WTC11 (cell line): ENCODE data around the gene DCUN1D1. TPM values are rescaled to one million over a fixed set of nuclear protein-coding genes. Genes with fewer than 3 reads are reported as not detected.

Experiments used
- ATAC-seq: fragments of 200-7000 bp; cut with Tn5 transposase; 2 replicates; pipeline ENCODE4 v1.10.0; 2021; ENCODE audit warnings: mild to moderate bottlenecking, moderate library complexity
- CTCF ChIA-PET: fragments of 300-600 bp; sonication (Branson Sonifier 250); formaldehyde crosslinking; loops from one replicate; lab custom pipeline; 2021; ENCODE audit warnings: antibody characterized with exemption; lab: Charles Lee
- POLR2A ChIA-PET: fragments of 350-600 bp; sonication (Branson Sonifier 250); formaldehyde crosslinking; loops from one replicate; lab custom pipeline; 2021; ENCODE audit warnings: antibody characterized with exemption; lab: Charles Lee
- DNase-seq: peaks from one replicate; pipeline ENCODE4 v3.0.0; 2021; ENCODE audit warnings: low spot score
- H3K27ac Mint-ChIP-seq: 2 replicates; pipeline ENCODE4 v1.8.0; 2021; ENCODE audit warnings: mixed read lengths
- H3K27me3 Mint-ChIP-seq: 2 replicates; pipeline ENCODE4 v1.8.0; 2021; ENCODE audit warnings: low read depth, mild to moderate bottlenecking, moderate library complexity, mixed read lengths
- H3K36me3 Mint-ChIP-seq: 2 replicates; pipeline ENCODE4 v1.8.0; 2021; ENCODE audit warnings: mixed read lengths
- H3K4me1 Mint-ChIP-seq: 2 replicates; pipeline ENCODE4 v1.8.0; 2022; ENCODE audit warnings: mixed read lengths
- H3K4me3 Mint-ChIP-seq: 2 replicates; pipeline ENCODE4 v1.8.0; 2021; ENCODE audit warnings: mild to moderate bottlenecking, moderate library complexity, mixed read lengths
- H3K9me3 Mint-ChIP-seq: 2 replicates; pipeline ENCODE4 v1.8.0; 2021; ENCODE audit warnings: mixed read lengths
- ETV6 ChIP-seq: sonication (generic); formaldehyde crosslinking; IDR thresholded peaks from 2 replicates; pipeline ENCODE4 v1.8.1; 2022; ENCODE audit warnings: mild to moderate bottlenecking, missing genetic modification reagents
- IRF2 ChIP-seq: sonication (generic); formaldehyde crosslinking; IDR thresholded peaks from 2 replicates; pipeline ENCODE4 v1.8.0; 2022; ENCODE audit warnings: low read depth, missing genetic modification reagents, borderline replicate concordance
- JAZF1 ChIP-seq: fragments of 250-450 bp; sonication (Bioruptor Pico); IDR thresholded peaks from 2 replicates; pipeline ENCODE4 v1.9.0; 2021; ENCODE audit warnings: moderate library complexity, mild to moderate bottlenecking, inconsistent platforms
- JUN ChIP-seq: sonication (generic); formaldehyde crosslinking; IDR thresholded peaks from 2 replicates; pipeline ENCODE4 v1.8.0; 2023; ENCODE audit warnings: mild to moderate bottlenecking, missing genetic modification reagents
- NFE2L1 ChIP-seq: sonication (generic); formaldehyde crosslinking; IDR thresholded peaks from 2 replicates; pipeline ENCODE4 v1.8.1; 2023; ENCODE audit warnings: missing genetic modification reagents
- NFYB ChIP-seq: sonication (generic); formaldehyde crosslinking; conservative IDR thresholded peaks from 2 replicates; pipeline ENCODE4 v1.8.0; 2022; ENCODE audit warnings: low read depth, missing genetic modification reagents
- NR3C1 ChIP-seq: sonication (generic); formaldehyde crosslinking; conservative IDR thresholded peaks from 2 replicates; pipeline ENCODE4 v1.8.1; 2023; ENCODE audit warnings: low read depth, mild to moderate bottlenecking, missing genetic modification reagents
- TCF7 ChIP-seq: sonication (generic); formaldehyde crosslinking; IDR thresholded peaks from 2 replicates; pipeline ENCODE4 v1.8.0; 2022; ENCODE audit warnings: mild to moderate bottlenecking, low read depth, missing genetic modification reagents, moderate library complexity
- TEAD1 ChIP-seq: sonication (generic); formaldehyde crosslinking; IDR thresholded peaks from 2 replicates; pipeline ENCODE4 v1.8.0; 2022; ENCODE audit warnings: mild to moderate bottlenecking, missing genetic modification reagents
- ZNF263 ChIP-seq: sonication (generic); formaldehyde crosslinking; IDR thresholded peaks from 2 replicates; pipeline ENCODE4 v1.8.1; 2022; ENCODE audit warnings: low read depth, mild to moderate bottlenecking, moderate library complexity, missing genetic modification reagents
- ZNF317 ChIP-seq: sonication (generic); formaldehyde crosslinking; IDR thresholded peaks from 2 replicates; pipeline ENCODE4 v1.8.1; 2023; ENCODE audit warnings: low read depth, mild to moderate bottlenecking, moderate library complexity, missing genetic modification reagents, borderline replicate concordance
- ZNF396 ChIP-seq: fragments of 250-450 bp; sonication (Bioruptor Pico); IDR thresholded peaks from 2 replicates; pipeline ENCODE4 v1.8.0; 2021; ENCODE audit warnings: mild to moderate bottlenecking, moderate library complexity, borderline replicate concordance
- total RNA-seq: library from RNA; stranded (reverse); gene quantifications from 3 replicates; pipeline ENCODE4 v1.2.3, GENCODE V29; 2021
- TF ChIP-seq, protein P1 (sequence below): sonication (generic); formaldehyde crosslinking; IDR thresholded peaks from 2 replicates; pipeline ENCODE4 v1.8.1; 2023; ENCODE audit warnings: mild to moderate bottlenecking, moderate library complexity, missing genetic modification reagents
- TF ChIP-seq, protein P2 (sequence below): sonication (generic); formaldehyde crosslinking; IDR thresholded peaks from 2 replicates; pipeline ENCODE4 v1.8.0; 2022; ENCODE audit warnings: mild to moderate bottlenecking, missing genetic modification reagents
- TF ChIP-seq, protein P3 (sequence below): fragments of 250-450 bp; sonication (Bioruptor Pico); IDR thresholded peaks from 2 replicates; pipeline ENCODE4 v2.1.2; 2022; ENCODE audit warnings: mild to moderate bottlenecking, moderate library complexity
- TF ChIP-seq, protein P4 (sequence below): sonication (generic); formaldehyde crosslinking; conservative IDR thresholded peaks from 2 replicates; pipeline ENCODE4 v1.8.1; 2023; ENCODE audit warnings: mild to moderate bottlenecking, low read depth, missing genetic modification reagents, moderate library complexity
- TF ChIP-seq, protein P5 (sequence below): sonication (generic); formaldehyde crosslinking; IDR thresholded peaks from 2 replicates; pipeline ENCODE4 v1.8.1; 2023; ENCODE audit warnings: mild to moderate bottlenecking, missing genetic modification reagents, moderate library complexity
- TF ChIP-seq, protein P6 (sequence below): sonication (generic); formaldehyde crosslinking; IDR thresholded peaks from 2 replicates; pipeline ENCODE4 v1.8.0; 2023; ENCODE audit warnings: missing genetic modification reagents, mild to moderate bottlenecking, borderline replicate concordance

Gene DCUN1D1
- total RNA-seq, 1 experiment from 2014 or later: 64.5 TPM

DNA sequence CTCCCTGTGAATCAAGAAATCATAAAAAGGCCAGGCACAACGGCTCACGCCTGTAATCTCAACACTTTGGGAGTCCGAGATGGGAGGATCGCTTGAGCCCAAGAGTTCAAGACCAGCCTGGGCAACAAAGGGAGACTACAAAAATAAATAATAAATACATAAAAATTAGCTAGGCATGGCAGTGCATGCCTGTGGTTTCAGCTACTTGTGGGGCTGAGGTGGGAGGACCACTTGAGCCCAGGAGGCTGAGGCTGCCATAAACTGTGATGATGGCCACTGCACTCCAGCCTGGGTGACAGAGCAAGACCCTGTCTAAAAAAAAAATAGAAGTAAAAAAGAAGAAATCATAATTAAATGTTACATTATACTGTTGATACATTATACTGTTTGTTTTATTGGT, 28.0 kb upstream of the DCUN1D1 start:
- no peak for ATAC-seq
- H3K9me3 Mint-ChIP-seq: no peaks in the 10 kb centered on the region
- no peaks in the 10 kb centered on the region for H3K27me3 Mint-ChIP-seq
- H3K4me1 Mint-ChIP-seq: peaks cover 22% of the 10 kb centered on the region
- TF ChIP-seq ZNF396 (CRISPR knock-in tag) (no peak), ZNF263 (no peak), TCF7 (no peak), NR3C1 (CRISPR knock-in tag) (no peak), IRF2 (CRISPR knock-in tag) (no peak), TEAD1 (CRISPR knock-in tag) (no peak), NFYB (CRISPR knock-in tag) (no peak)
- TF ChIP-seq, protein P1, sequence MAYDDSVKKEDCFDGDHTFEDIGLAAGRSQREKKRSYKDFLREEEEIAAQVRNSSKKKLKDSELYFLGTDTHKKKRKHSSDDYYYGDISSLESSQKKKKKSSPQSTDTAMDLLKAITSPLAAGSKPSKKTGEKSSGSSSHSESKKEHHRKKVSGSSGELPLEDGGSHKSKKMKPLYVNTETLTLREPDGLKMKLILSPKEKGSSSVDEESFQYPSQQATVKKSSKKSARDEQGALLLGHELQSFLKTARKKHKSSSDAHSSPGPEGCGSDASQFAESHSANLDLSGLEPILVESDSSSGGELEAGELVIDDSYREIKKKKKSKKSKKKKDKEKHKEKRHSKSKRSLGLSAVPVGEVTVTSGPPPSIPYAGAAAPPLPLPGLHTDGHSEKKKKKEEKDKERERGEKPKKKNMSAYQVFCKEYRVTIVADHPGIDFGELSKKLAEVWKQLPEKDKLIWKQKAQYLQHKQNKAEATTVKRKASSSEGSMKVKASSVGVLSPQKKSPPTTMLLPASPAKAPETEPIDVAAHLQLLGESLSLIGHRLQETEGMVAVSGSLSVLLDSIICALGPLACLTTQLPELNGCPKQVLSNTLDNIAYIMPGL (CRISPR knock-in tag): no peak
- TF ChIP-seq, protein P2, sequence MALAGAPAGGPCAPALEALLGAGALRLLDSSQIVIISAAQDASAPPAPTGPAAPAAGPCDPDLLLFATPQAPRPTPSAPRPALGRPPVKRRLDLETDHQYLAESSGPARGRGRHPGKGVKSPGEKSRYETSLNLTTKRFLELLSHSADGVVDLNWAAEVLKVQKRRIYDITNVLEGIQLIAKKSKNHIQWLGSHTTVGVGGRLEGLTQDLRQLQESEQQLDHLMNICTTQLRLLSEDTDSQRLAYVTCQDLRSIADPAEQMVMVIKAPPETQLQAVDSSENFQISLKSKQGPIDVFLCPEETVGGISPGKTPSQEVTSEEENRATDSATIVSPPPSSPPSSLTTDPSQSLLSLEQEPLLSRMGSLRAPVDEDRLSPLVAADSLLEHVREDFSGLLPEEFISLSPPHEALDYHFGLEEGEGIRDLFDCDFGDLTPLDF: no peak
- TF ChIP-seq, protein P3, sequence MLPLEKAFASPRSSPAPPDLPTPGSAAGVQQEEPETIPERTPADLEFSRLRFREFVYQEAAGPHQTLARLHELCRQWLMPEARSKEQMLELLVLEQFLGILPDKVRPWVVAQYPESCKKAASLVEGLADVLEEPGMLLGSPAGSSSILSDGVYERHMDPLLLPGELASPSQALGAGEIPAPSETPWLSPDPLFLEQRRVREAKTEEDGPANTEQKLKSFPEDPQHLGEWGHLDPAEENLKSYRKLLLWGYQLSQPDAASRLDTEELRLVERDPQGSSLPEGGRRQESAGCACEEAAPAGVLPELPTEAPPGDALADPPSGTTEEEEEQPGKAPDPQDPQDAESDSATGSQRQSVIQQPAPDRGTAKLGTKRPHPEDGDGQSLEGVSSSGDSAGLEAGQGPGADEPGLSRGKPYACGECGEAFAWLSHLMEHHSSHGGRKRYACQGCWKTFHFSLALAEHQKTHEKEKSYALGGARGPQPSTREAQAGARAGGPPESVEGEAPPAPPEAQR (CRISPR knock-in tag): no peak
- no peaks in the 10 kb centered on the region for H3K36me3 Mint-ChIP-seq
- H3K4me3 Mint-ChIP-seq: no peak overlapping the region
- ChIA-PET POLR2A (no interaction called here), CTCF (no interaction called here)
- no peak for DNase-seq
- no peak overlapping the region for H3K27ac Mint-ChIP-seq

DNA sequence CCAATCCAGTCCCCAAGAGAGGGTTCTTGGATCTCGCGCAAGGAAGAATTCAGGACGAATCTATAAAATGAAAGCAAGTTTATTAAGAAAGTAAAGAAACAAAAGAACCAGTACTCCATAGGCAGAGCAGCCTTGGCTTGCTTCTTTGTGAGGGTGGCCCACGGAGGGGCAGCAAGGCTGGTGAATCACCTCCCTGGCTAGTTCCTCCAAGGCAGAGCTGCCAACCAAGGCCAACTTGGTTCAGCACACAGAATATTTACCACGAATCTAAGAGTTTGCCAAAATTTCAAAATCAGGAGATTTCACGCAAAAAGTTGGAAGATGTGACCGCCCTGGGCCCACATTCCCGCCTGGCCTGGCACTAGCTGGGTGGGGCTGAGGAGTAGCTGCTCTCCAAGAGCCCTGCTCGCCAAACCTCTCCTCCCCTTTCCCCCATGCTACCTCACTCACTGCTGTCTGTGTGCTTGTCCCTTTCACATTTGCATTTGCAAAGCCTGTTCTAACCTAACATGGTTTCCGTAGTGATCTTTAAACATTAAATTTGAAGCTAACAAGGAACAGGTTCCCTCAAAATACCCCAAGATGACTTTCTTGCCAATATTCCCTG, 26.2 kb upstream of the DCUN1D1 start:
- Mint-ChIP-seq H3K4me1 (peaks cover 18% of the 10 kb centered on the region), H3K27ac (peak overlapping the region; percentile 24; the same call in 1 of the 2 replicates), H3K36me3 (no peaks in the 10 kb centered on the region), H3K27me3 (no peaks in the 10 kb centered on the region; the same call in 1 of the 2 replicates)
- POLR2A ChIA-PET: no interaction called here
- DNase-seq (no peak), ATAC-seq (peak; percentile 85)
- CTCF ChIA-PET: interaction anchor here (0.9 kb wide), 1 partner anchor 102 kb away, joined by 3 read pairs; no protein-coding TSS in a partner anchor
- TF ChIP-seq ETV6 (CRISPR knock-in tag) (no peak), ZNF317 (CRISPR knock-in tag) (no peak)
- TF ChIP-seq, protein P4, sequence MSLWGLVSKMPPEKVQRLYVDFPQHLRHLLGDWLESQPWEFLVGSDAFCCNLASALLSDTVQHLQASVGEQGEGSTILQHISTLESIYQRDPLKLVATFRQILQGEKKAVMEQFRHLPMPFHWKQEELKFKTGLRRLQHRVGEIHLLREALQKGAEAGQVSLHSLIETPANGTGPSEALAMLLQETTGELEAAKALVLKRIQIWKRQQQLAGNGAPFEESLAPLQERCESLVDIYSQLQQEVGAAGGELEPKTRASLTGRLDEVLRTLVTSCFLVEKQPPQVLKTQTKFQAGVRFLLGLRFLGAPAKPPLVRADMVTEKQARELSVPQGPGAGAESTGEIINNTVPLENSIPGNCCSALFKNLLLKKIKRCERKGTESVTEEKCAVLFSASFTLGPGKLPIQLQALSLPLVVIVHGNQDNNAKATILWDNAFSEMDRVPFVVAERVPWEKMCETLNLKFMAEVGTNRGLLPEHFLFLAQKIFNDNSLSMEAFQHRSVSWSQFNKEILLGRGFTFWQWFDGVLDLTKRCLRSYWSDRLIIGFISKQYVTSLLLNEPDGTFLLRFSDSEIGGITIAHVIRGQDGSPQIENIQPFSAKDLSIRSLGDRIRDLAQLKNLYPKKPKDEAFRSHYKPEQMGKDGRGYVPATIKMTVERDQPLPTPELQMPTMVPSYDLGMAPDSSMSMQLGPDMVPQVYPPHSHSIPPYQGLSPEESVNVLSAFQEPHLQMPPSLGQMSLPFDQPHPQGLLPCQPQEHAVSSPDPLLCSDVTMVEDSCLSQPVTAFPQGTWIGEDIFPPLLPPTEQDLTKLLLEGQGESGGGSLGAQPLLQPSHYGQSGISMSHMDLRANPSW: no peak
- TF ChIP-seq, all 79 proteins: peak for 0
- Mint-ChIP-seq H3K4me3 (no peak overlapping the region), H3K9me3 (no peaks in the 10 kb centered on the region)

DNA sequence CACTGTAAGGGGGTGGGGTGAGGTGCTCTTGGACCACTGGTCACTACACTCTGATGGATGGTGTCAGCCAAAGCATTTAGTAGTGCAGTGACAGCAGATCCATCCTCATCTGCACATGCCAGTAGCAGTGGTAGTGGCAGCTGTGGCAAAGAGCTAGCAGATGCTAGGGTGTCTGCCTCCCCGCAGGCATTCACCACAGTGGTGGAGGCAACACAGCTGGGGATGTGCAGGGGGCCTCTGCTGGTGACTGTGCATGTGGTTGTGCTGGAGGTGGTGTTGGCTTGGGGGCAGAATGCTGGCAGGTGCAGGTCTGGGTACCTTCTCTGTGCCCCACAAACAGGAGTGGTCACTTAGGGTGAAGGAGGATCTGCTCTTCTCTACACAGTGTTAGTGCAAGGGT, 19.4 kb upstream of the DCUN1D1 start:
- ChIA-PET POLR2A (no interaction called here), CTCF (no interaction called here)
- no peak for DNase-seq
- TF ChIP-seq, protein P5, sequence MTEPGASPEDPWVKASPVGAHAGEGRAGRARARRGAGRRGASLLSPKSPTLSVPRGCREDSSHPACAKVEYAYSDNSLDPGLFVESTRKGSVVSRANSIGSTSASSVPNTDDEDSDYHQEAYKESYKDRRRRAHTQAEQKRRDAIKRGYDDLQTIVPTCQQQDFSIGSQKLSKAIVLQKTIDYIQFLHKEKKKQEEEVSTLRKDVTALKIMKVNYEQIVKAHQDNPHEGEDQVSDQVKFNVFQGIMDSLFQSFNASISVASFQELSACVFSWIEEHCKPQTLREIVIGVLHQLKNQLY: no peak
- TF ChIP-seq IRF2 (CRISPR knock-in tag): no peak
- TF ChIP-seq, protein P2: no peak
- no peak for TF ChIP-seq JAZF1
- no peak for TF ChIP-seq NFE2L1 (CRISPR knock-in tag)
- no peak for TF ChIP-seq JUN (CRISPR knock-in tag)
- TF ChIP-seq, protein P6, sequence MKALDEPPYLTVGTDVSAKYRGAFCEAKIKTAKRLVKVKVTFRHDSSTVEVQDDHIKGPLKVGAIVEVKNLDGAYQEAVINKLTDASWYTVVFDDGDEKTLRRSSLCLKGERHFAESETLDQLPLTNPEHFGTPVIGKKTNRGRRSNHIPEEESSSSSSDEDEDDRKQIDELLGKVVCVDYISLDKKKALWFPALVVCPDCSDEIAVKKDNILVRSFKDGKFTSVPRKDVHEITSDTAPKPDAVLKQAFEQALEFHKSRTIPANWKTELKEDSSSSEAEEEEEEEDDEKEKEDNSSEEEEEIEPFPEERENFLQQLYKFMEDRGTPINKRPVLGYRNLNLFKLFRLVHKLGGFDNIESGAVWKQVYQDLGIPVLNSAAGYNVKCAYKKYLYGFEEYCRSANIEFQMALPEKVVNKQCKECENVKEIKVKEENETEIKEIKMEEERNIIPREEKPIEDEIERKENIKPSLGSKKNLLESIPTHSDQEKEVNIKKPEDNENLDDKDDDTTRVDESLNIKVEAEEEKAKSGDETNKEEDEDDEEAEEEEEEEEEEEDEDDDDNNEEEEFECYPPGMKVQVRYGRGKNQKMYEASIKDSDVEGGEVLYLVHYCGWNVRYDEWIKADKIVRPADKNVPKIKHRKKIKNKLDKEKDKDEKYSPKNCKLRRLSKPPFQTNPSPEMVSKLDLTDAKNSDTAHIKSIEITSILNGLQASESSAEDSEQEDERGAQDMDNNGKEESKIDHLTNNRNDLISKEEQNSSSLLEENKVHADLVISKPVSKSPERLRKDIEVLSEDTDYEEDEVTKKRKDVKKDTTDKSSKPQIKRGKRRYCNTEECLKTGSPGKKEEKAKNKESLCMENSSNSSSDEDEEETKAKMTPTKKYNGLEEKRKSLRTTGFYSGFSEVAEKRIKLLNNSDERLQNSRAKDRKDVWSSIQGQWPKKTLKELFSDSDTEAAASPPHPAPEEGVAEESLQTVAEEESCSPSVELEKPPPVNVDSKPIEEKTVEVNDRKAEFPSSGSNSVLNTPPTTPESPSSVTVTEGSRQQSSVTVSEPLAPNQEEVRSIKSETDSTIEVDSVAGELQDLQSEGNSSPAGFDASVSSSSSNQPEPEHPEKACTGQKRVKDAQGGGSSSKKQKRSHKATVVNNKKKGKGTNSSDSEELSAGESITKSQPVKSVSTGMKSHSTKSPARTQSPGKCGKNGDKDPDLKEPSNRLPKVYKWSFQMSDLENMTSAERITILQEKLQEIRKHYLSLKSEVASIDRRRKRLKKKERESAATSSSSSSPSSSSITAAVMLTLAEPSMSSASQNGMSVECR (CRISPR knock-in tag): no peak

More for the DNA sequence above, 19.4 kb upstream of the DCUN1D1 start:
- no peaks in the 10 kb centered on the region; the same call in 1 of the 2 replicates for H3K4me1 Mint-ChIP-seq
- no peaks in the 10 kb centered on the region; the same call in 1 of the 2 replicates for H3K27me3 Mint-ChIP-seq
- no peak for ATAC-seq
- H3K9me3 Mint-ChIP-seq: no peaks in the 10 kb centered on the region
- H3K36me3 Mint-ChIP-seq: no peaks in the 10 kb centered on the region
- H3K27ac Mint-ChIP-seq: no peak overlapping the region
- H3K4me3 Mint-ChIP-seq: no peak overlapping the region
